SHP77 (cell line): ENCODE data around the gene IFI30.
A peak's percentile ranks its signal among the peaks of the same experiment; 100 is the strongest.

Experiments used
- DNase-seq, 2 experiments: peaks; one replicate each; lab custom pipeline; 2025; lab: John Stamatoyannopoulos, UW

IFI30 gene

GRCh38 chr19:18171605-18172327 lies 1.8 kb upstream of the IFI30 start:
- DNase-seq = no peak

DNA sequence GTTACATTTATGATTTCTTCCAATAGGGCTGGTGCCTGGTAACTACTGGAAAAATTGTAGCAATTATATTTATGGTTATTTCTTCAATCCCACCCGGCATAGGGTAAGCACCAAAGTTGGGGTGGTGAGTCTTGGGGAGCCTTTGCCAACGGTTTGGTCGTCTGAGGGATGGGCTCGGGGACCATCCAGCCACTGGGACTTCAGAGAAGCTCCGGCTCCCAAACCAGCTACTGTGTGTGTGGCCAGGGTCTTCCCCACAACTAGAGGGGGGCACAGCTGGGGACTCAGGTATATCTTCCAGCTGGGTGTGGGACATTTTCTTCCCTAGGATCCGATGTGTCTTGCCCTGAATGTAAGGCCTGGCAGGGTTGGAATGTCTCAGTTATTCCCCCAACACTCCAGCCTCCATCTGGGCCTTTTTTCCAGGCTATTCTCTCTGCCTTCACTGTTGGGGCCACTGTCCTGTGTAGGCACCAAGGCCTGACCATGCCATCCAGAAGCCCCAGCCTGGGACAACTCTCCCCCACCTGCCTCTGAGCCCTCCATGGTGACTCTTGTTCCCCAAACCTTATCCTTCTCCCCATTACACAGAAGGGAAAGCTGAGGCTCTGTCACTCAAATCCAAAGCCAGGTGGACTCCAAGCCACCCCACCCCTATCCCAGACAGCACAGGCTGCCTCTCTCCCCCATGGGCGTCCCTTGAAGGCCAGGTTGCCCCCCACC lies 1.1 kb upstream of the IFI30 start:
- DNase-seq = no peak

- no peak for DNase-seq
Observed at GRCh38 chr19:18173054-18173571, 500 bp upstream of the IFI30 start.

DNA sequence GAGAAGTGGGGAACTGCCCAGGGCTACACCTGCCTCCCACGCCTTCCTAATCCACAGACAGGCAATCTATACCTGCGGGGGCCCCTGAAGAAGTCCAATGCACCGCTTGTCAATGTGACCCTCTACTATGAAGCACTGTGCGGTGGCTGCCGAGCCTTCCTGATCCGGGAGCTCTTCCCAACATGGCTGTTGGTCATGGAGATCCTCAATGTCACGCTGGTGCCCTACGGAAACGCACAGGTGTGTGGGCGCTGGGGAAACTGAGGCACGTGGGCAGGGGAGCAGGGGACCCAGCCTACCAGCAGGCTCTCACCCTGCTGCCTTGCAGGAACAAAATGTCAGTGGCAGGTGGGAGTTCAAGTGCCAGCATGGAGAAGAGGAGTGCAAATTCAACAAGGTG lies 1.4 kb downstream of the IFI30 start:
- no peak for DNase-seq

GRCh38 chr19:18176367-18177310 lies 3.0 kb downstream of the IFI30 start:
- DNase-seq = no peak

DNA sequence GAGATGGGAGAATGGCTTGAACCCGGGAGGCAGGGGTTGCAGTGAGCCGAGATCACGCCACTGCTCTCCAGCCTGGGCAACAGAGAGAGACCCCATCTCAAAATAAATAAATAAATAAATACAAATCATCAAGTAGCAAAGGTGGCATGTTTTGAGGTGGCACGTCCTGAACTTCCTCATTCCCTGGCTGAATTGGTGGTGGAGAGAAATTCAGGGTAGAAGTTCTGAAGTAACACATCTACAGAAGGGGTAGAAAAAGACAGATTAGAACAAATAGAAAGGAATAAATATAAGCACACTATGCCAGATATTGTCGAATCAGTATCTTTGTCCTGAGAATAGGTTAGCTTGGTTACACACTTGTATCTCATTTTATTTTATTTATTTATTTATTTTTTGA lies 6.3 kb downstream of the IFI30 start:
- no peak for DNase-seq

GRCh38 chr19:18183529-18183928 lies 9.9 kb downstream of the IFI30 start:
- DNase-seq = no peak

- DNase-seq = no peak
Observed at GRCh38 chr19:18185538-18185937, 11.9 kb downstream of the IFI30 start.

- DNase-seq = no peak
Observed at GRCh38 chr19:18190278-18190677, 16.7 kb downstream of the IFI30 start.

GRCh38 chr19:18191640-18192062 lies 18.0 kb downstream of the IFI30 start:
- no peak for DNase-seq

DNA sequence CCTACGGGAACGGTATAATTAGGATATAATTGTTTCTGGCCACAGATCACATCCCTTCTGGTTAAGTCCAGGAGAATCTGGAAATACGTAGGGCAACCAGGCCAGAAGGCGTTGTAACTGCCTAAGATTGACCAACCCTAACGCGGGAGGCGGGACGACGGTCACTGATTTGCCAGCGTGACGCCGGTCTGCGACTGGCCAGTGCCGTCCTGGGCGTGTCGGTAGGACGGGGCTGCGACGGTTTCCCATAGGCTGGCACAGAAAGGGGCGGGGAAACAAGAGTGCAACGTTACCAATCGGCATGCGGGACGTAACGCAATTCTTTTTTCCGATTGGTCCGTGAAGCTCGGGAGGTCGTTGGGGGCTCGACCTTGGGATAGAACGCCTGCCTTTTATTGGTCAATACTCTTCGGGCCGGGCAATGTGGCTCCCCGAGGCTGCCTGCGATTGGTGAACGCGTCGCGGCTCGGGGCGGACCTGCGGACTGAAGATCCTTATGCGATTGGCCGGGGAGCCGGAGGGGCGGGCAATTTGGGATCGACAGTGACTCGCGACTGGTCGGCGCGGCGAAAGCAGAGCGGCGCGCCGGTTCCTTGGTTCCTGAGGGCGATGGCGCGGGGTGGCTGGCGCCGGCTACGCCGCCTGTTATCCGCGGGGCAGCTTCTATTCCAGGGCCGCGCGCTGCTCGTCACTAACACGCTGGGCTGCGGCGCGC lies 19.2 kb downstream of the IFI30 start, which contains the start of gene MPV17L2:
TSS of gene MPV17L2 (plus strand) at position 546 of the 715 bp plus-strand sequence. CDS start at position 610, 64 bp downstream.
- peak; percentile 99 for DNase-seq

GRCh38 chr19:18193388-18194180 lies 20.0 kb downstream of the IFI30 start:
- no peak for DNase-seq

- DNase-seq = no peak
Observed at GRCh38 chr19:18194181-18194530, 20.5 kb downstream of the IFI30 start.

GRCh38 chr19:18194554-18195238 lies 21.1 kb downstream of the IFI30 start:
- DNase-seq = no peak

GRCh38 chr19:18196511-18196845 lies 22.9 kb downstream of the IFI30 start:
- no peak for DNase-seq

DNA sequence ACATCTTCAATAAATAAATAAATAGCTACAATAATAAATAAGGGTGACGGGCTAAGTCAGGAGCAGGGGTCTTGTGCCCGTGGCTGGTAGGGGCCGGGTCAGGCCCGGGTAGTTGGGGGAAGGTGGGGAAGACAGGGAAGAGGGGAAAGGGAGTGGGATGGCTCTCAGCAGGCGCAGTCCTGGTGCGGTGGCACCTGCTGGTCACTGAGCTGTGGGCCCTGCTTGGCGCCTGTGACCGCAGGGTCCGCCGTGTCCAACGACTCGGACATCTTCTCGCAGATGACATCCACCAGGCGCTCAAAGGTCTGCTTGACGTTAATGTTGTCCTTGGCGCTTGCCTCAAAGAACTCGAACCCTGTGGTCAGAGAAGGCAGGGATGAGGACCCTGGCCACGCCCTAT lies 23.7 kb downstream of the IFI30 start:
- no peak for DNase-seq

DNA sequence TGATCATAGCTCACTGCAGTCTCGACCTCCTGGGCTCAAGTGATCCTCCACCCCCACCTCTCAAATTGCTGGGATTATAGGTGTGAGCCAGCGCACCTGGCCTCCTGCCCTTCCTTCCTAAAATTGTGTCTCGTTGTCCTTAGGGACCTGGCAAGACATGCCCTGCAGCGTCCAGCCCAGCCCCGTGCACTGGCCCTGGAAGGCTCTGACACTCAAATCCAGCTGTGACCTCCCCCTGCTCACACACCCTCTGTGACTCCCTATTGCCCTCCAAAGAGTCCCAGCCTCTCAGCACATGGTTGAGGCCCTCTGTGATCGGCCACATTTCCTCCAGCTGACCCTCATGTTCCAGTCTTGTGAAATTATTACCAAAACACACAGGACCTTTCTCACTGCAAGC lies 24.3 kb downstream of the IFI30 start:
- DNase-seq = no peak

GRCh38 chr19:18198374-18198773 lies 24.8 kb downstream of the IFI30 start:
- no peak for DNase-seq

GRCh38 chr19:18202397-18202777 lies 28.8 kb downstream of the IFI30 start:
- no peak for DNase-seq

GRCh38 chr19:18202778-18203407 lies 29.3 kb downstream of the IFI30 start:
- DNase-seq = no peak
